ENCODE results near the gene RAB15. TPM values are rescaled to one million over a fixed set of nuclear protein-coding genes. Genes with fewer than 3 reads are reported as not detected.

Gene RAB15
- total RNA-seq, 1 donor: 4.0 TPM

DNA sequence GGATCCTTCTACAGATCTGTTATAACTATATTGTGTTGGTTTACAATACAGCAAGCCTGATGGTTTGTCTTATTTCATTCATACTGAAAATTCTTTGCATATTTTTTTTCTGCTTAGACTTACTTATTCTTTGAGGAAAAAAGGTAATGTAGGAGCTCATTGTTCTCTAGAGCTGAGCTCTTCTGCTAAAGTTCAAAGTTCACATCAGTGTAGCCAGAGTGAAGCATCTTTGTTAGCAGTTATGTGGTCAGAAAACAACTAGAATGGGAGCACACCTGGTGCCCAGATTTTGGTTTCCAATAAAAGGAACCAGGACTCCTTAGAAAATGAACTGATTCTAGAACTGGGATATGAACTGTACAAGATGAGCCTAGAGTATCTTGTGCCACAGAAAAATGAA is 39.9 kb downstream of the RAB15 start:
- Histone ChIP-seq H3K9me3 (ENCODE audit: low read depth, low read length) (no peaks in the 10 kb centered on the region), H3K4me1 (ENCODE audit: insufficient read depth, low read length) (no peaks in the 10 kb centered on the region), H2AFZ (ENCODE audit: low read length) (no peak overlapping the region), H3K27ac (ENCODE audit: low read depth, low read length) (no peak overlapping the region), H3K36me3 (ENCODE audit: insufficient read depth, low read length) (peaks cover 59% of the 10 kb centered on the region), H3K27me3 (ENCODE audit: insufficient read depth, low read length) (no peaks in the 10 kb centered on the region), H3K4me2 (ENCODE audit: insufficient read depth, low read length) (no peak overlapping the region), H4K20me1 (ENCODE audit: insufficient read depth, low read length) (peaks cover 7% of the 10 kb centered on the region), H3K4me3 (ENCODE audit: insufficient read depth, low read length) (no peak overlapping the region), H3K79me2 (ENCODE audit: insufficient read depth, low read length) (peaks cover 21% of the 10 kb centered on the region)
- TF ChIP-seq, protein P1, sequence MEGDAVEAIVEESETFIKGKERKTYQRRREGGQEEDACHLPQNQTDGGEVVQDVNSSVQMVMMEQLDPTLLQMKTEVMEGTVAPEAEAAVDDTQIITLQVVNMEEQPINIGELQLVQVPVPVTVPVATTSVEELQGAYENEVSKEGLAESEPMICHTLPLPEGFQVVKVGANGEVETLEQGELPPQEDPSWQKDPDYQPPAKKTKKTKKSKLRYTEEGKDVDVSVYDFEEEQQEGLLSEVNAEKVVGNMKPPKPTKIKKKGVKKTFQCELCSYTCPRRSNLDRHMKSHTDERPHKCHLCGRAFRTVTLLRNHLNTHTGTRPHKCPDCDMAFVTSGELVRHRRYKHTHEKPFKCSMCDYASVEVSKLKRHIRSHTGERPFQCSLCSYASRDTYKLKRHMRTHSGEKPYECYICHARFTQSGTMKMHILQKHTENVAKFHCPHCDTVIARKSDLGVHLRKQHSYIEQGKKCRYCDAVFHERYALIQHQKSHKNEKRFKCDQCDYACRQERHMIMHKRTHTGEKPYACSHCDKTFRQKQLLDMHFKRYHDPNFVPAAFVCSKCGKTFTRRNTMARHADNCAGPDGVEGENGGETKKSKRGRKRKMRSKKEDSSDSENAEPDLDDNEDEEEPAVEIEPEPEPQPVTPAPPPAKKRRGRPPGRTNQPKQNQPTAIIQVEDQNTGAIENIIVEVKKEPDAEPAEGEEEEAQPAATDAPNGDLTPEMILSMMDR (IDR thresholded peaks at IDR 0.05; ENCODE audit: extremely low read depth, low read depth, low read length): no peak
- DNase-seq (ENCODE audit: insufficient read length, low spot score, missing footprints): no peak

DNA sequence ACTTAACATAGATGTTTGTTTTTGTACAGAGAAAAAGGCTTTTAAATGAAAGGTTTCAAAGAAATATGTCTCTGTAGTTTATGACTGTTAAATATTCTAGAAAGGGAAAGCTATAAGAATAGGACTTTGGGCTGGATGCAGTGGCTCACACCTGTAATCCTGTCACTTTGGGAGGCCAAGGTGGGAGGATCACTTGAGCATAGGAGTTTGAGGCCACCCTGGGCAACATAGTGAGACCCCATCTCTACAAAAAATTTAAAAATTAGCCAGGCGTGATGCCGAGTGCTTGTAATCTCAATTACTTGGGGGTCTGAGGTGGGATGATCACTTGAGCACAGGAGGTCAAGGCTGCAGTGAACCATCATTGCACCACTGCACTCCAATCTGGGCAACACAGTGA is 41.0 kb downstream of the RAB15 start:
- H3K4me3 ChIP-seq (ENCODE audit: insufficient read depth, low read length): no peak overlapping the region
- H3K4me1 ChIP-seq (ENCODE audit: insufficient read depth, low read length): no peaks in the 10 kb centered on the region
- no peaks in the 10 kb centered on the region for H4K20me1 ChIP-seq (ENCODE audit: insufficient read depth, low read length)
- no peak for DNase-seq (ENCODE audit: insufficient read length, low spot score, missing footprints)
- TF ChIP-seq, protein P1 (IDR thresholded peaks at IDR 0.05; ENCODE audit: extremely low read depth, low read depth, low read length): no peak
- peaks cover 24% of the 10 kb centered on the region for H3K79me2 ChIP-seq (ENCODE audit: insufficient read depth, low read length)
- H3K9me3 ChIP-seq (ENCODE audit: low read depth, low read length): no peaks in the 10 kb centered on the region
- peaks cover 64% of the 10 kb centered on the region for H3K36me3 ChIP-seq (ENCODE audit: insufficient read depth, low read length)
- H2AFZ ChIP-seq (ENCODE audit: low read length): no peak overlapping the region
- H3K27me3 ChIP-seq (ENCODE audit: insufficient read depth, low read length): no peaks in the 10 kb centered on the region
- H3K4me2 ChIP-seq (ENCODE audit: insufficient read depth, low read length): no peak overlapping the region
- no peak overlapping the region for H3K27ac ChIP-seq (ENCODE audit: low read depth, low read length)

DNA sequence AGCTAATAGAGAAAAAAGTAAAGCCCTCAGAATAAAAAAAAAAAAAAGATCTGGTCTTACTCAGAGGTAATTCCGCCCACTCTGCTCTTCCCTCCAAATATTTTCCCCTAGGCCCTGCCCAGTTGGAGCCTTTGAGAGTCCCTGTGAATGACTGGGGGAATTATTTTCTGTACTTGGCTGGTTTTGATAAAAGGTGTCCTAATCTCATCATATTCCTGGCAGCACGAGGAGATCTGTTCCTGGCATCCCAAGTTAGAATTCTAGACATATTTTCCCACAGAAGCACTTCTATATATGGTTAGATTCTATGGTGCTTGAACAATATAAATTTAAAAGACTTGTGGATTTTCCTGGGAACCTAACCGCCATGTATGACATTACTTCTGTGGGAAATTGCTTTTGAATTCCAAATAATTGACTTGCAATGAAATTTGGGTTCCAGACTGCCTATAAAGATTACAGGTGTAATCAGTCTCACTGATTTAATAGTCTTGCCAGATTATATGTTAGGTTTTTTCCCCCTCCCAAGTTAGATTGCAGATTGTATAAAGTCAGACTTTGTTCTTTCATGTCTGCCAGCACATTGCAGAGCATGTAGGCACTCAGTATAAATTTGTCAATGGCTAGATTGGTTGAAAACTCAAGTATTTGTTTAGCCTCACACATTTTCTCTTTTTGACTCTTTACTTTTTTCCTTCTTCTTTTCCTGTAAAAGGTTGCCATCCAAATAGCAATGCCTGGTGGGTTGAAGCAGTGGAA is 41.9 kb downstream of the RAB15 start:
- TF ChIP-seq, protein P1 (IDR thresholded peaks at IDR 0.05; ENCODE audit: extremely low read depth, low read depth, low read length): no peak
- DNase-seq (ENCODE audit: insufficient read length, low spot score, missing footprints): no peak
- Histone ChIP-seq H4K20me1 (ENCODE audit: insufficient read depth, low read length) (no peaks in the 10 kb centered on the region), H3K36me3 (ENCODE audit: insufficient read depth, low read length) (peaks cover 72% of the 10 kb centered on the region), H3K4me1 (ENCODE audit: insufficient read depth, low read length) (no peaks in the 10 kb centered on the region), H3K79me2 (ENCODE audit: insufficient read depth, low read length) (peaks cover 26% of the 10 kb centered on the region), H3K9me3 (ENCODE audit: low read depth, low read length) (no peaks in the 10 kb centered on the region), H2AFZ (ENCODE audit: low read length) (no peak overlapping the region), H3K4me3 (ENCODE audit: insufficient read depth, low read length) (no peak overlapping the region), H3K4me2 (ENCODE audit: insufficient read depth, low read length) (no peak overlapping the region), H3K27ac (ENCODE audit: low read depth, low read length) (peak overlapping the region; percentile 14), H3K27me3 (ENCODE audit: insufficient read depth, low read length) (no peaks in the 10 kb centered on the region)

DNA sequence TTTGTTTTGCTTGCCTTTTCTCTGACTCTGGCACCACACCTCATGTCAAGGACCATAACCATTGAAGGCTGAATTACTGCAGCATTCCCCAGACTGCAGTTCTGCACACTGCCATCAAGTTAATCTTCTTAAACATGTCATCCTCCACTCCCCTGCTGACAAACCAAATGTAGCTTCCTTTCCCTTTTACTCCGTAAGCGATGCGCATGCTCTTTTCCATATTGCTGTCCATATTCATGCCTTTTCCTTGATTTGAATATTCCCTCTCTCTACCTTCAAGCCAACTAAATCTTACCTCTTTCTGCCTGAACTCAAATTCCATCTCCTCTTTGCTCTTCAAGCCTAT is 43.1 kb downstream of the RAB15 start:
- DNase-seq (ENCODE audit: insufficient read length, low spot score, missing footprints): no peak
- Histone ChIP-seq H3K9me3 (ENCODE audit: low read depth, low read length) (no peaks in the 10 kb centered on the region), H2AFZ (ENCODE audit: low read length) (no peak overlapping the region), H3K36me3 (ENCODE audit: insufficient read depth, low read length) (peaks cover 76% of the 10 kb centered on the region), H3K27me3 (ENCODE audit: insufficient read depth, low read length) (no peaks in the 10 kb centered on the region), H3K4me3 (ENCODE audit: insufficient read depth, low read length) (no peak overlapping the region), H3K4me2 (ENCODE audit: insufficient read depth, low read length) (no peak overlapping the region), H3K4me1 (ENCODE audit: insufficient read depth, low read length) (no peaks in the 10 kb centered on the region), H3K27ac (ENCODE audit: low read depth, low read length) (no peak overlapping the region), H3K79me2 (ENCODE audit: insufficient read depth, low read length) (peaks cover 32% of the 10 kb centered on the region), H4K20me1 (ENCODE audit: insufficient read depth, low read length) (peaks cover 3% of the 10 kb centered on the region)
- TF ChIP-seq, protein P1 (IDR thresholded peaks at IDR 0.05; ENCODE audit: extremely low read depth, low read depth, low read length): no peak
